SU-DHL-6 (cell line): ENCODE measurements around the gene SUGCT.

Experiments
- CTCF ChIP-seq: fragments of 200-600 bp; sonication (generic); IDR thresholded peaks from one replicate; pipeline ENCODE4 v1.5.1; 2017; ENCODE audit warnings: antibody characterized with exemption, mild to moderate bottlenecking, low read length, moderate library complexity; ENCODE audit not compliant: insufficient read depth, poor library complexity, severe bottlenecking
- EZH2phosphoT487 ChIP-seq: fragments of 200-600 bp; sonication (generic), shearing (Covaris generic); conservative IDR thresholded peaks from 2 replicates; pipeline ENCODE4 v1.6.1; 2018; ENCODE audit warnings: mild to moderate bottlenecking, antibody characterized with exemption, low read length, moderate library complexity, mixed read lengths

DNA sequence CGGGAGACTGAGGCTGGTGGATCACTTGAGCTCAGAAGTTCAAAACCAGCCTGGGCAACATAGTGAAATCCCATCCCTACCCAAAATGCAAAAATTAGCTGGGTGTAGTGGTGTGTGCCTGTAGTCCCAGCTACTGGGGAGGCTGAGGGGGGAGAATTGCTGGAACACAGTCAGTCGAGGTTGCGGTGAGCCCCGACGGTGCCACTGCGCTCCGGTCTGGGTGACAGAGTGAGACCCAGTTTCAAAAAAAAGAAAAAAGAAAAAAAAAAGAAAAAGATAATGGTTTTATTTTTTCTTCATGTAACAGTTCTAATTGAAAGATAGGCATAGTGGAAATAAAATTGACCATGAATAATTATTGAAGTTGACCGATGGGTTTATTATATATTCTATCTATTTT is 99.9 kb downstream of the SUGCT start:
- TF ChIP-seq CTCF (no peak), EZH2phosphoT487 (no peak)
